ENCODE data around the gene MTF1.

- TF ChIP-seq CTCF (IDR thresholded peaks at IDR 0.05) (no peak), POLR2AphosphoS5 (IDR thresholded peaks at IDR 0.05) (no peak), POLR2A (IDR thresholded peaks at IDR 0.05) (no peak)
Measured at GRCh38 chr1:37865348-37866120, 6.1 kb upstream of the MTF1 start.

Measured in prostate gland (tissue), 2 donors.